Mammary epithelial cell (primary cell): ENCODE measurements around the gene TTC28.
A peak's percentile ranks its signal among the peaks of the same experiment; 100 is the strongest.

ENCODE experiments used
- EZH2 ChIP-seq: IDR thresholded peaks from 2 replicates; pipeline ENCODE4 v1.6.1; 2012; ENCODE audit warnings: low read length, inconsistent platforms, borderline replicate concordance
- TF ChIP-seq, protein P1 (sequence below), 2 donors: IDR thresholded peaks in 1 of 2; conservative IDR thresholded peaks in 1 of 2; 2 replicates each; pipeline ENCODE4 v1.5.1; 2011 to 2012; ENCODE audit warnings: inconsistent platforms in 2 of 2, low read length in 2 of 2, mild to moderate bottlenecking in 2 of 2, control low read depth in 1 of 2, low read depth in 1 of 2; ENCODE audit not compliant: insufficient read depth in 1 of 2; ENCODE audit errors: extremely low read depth in 1 of 2

- TF ChIP-seq EZH2, result no peak
- TF ChIP-seq, protein P1, sequence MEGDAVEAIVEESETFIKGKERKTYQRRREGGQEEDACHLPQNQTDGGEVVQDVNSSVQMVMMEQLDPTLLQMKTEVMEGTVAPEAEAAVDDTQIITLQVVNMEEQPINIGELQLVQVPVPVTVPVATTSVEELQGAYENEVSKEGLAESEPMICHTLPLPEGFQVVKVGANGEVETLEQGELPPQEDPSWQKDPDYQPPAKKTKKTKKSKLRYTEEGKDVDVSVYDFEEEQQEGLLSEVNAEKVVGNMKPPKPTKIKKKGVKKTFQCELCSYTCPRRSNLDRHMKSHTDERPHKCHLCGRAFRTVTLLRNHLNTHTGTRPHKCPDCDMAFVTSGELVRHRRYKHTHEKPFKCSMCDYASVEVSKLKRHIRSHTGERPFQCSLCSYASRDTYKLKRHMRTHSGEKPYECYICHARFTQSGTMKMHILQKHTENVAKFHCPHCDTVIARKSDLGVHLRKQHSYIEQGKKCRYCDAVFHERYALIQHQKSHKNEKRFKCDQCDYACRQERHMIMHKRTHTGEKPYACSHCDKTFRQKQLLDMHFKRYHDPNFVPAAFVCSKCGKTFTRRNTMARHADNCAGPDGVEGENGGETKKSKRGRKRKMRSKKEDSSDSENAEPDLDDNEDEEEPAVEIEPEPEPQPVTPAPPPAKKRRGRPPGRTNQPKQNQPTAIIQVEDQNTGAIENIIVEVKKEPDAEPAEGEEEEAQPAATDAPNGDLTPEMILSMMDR (conservative IDR thresholded peaks at IDR 0.05 in 1 of 2, IDR thresholded peaks at IDR 0.05 in 1 of 2; ENCODE audit: extremely low read depth in 1 of 2, insufficient read depth in 1 of 2, low read depth in 1 of 2, low read length in 2 of 2), result peak; percentile 14 to 39
These were observed 742.2 kb downstream of the TTC28 start for GRCh38 chr22:27937453-27937852.
